HUES64 (cell line): ENCODE results near the gene COL4A2.

Experiments
- H3K27ac ChIP-seq: 2 replicates; pipeline ENCODE4 v1.7.0; 2013; ENCODE audit warnings: low read depth, low read length, inconsistent platforms
- H3K27me3 ChIP-seq: 2 replicates; pipeline ENCODE4 v1.6.1; 2013; ENCODE audit warnings: mild to moderate bottlenecking, low read length; ENCODE audit not compliant: insufficient read depth
- H3K36me3 ChIP-seq: 2 replicates; pipeline ENCODE4 v1.6.1; 2013; ENCODE audit warnings: mild to moderate bottlenecking, low read length; ENCODE audit not compliant: insufficient read depth
- H3K4me1 ChIP-seq: 2 replicates; pipeline ENCODE4 v1.6.1; 2013; ENCODE audit warnings: mild to moderate bottlenecking, low read length, moderate library complexity; ENCODE audit not compliant: insufficient read depth
- H3K4me3 ChIP-seq: 2 replicates; pipeline ENCODE4 v1.5.1; 2013; ENCODE audit warnings: mild to moderate bottlenecking, low read length, moderate library complexity
- H3K9ac ChIP-seq: 2 replicates; pipeline ENCODE4 v1.6.1; 2013; ENCODE audit warnings: mild to moderate bottlenecking, low read depth, low read length
- H3K9me3 ChIP-seq: 2 replicates; pipeline ENCODE4 v1.6.1; 2013; ENCODE audit warnings: low read depth, low read length; ENCODE audit not compliant: insufficient read depth
- WGBS: fragments of 150-250, 120-280 bp; methylation state at CpG from one replicate; pipeline ENCODE4 v1.1.7; 2013; ENCODE audit warnings: missing lambda C conversion rate; 5-methylcytosine and 5-hydroxymethylcytosine counted together

Gene COL4A2

GRCh38 chr13:110440946-110441731, 134.1 kb downstream of the COL4A2 start:
- 94% methylated on average over 17 of the region's 17 CpGs for WGBS
- Histone ChIP-seq H3K36me3 (peaks cover 61% of the 10 kb centered on the region), H3K9me3 (no peaks in the 10 kb centered on the region), H3K27me3 (no peaks in the 10 kb centered on the region), H3K9ac (no peak overlapping the region), H3K4me3 (no peak overlapping the region), H3K27ac (no peak overlapping the region), H3K4me1 (no peaks in the 10 kb centered on the region)

- no peak overlapping the region for H3K4me3 ChIP-seq
- no peaks in the 10 kb centered on the region for H3K27me3 ChIP-seq
- H3K27ac ChIP-seq, result no peak overlapping the region
- peaks cover 59% of the 10 kb centered on the region for H3K36me3 ChIP-seq
- H3K9me3 ChIP-seq, result no peaks in the 10 kb centered on the region
- H3K4me1 ChIP-seq, result peaks cover 10% of the 10 kb centered on the region
- 94% methylated on average over 9 of the region's 10 CpGs for WGBS
- H3K9ac ChIP-seq, result no peak overlapping the region
Observed at GRCh38 chr13:110442930-110443621, 136.0 kb downstream of the COL4A2 start.

GRCh38 chr13:110443622-110444225, 136.6 kb downstream of the COL4A2 start:
- WGBS, result 93% methylated on average over 12 of the region's 12 CpGs
- Histone ChIP-seq H3K9me3 (no peaks in the 10 kb centered on the region), H3K4me3 (no peak overlapping the region), H3K27ac (no peak overlapping the region), H3K4me1 (peaks cover 16% of the 10 kb centered on the region), H3K36me3 (peaks cover 58% of the 10 kb centered on the region), H3K27me3 (no peaks in the 10 kb centered on the region), H3K9ac (no peak overlapping the region)

- Histone ChIP-seq H3K27ac (no peak overlapping the region), H3K9ac (no peak overlapping the region), H3K4me1 (peaks cover 16% of the 10 kb centered on the region)
Observed at GRCh38 chr13:110444226-110444653, 137.2 kb downstream of the COL4A2 start.

GRCh38 chr13:110445183-110445582, 138.1 kb downstream of the COL4A2 start:
- Histone ChIP-seq H3K36me3 (peaks cover 52% of the 10 kb centered on the region), H3K9ac (no peak overlapping the region), H3K27ac (no peak overlapping the region), H3K4me1 (peaks cover 16% of the 10 kb centered on the region), H3K4me3 (no peak overlapping the region), H3K9me3 (no peaks in the 10 kb centered on the region), H3K27me3 (no peaks in the 10 kb centered on the region)
- WGBS, result 95% methylated on average over 7 of the region's 7 CpGs

More at GRCh38 chr13:110444226-110444653, 137.2 kb downstream of the COL4A2 start:
- Histone ChIP-seq H3K9me3 (no peaks in the 10 kb centered on the region), H3K4me3 (no peak overlapping the region), H3K27me3 (no peaks in the 10 kb centered on the region), H3K36me3 (peaks cover 57% of the 10 kb centered on the region)
- 93% methylated on average over 7 of the region's 7 CpGs for WGBS

- WGBS, result 94% methylated on average over 25 of the region's 25 CpGs
- Histone ChIP-seq H3K9ac (no peak overlapping the region), H3K27ac (no peak overlapping the region), H3K4me1 (peaks cover 16% of the 10 kb centered on the region), H3K36me3 (peaks cover 52% of the 10 kb centered on the region), H3K4me3 (no peak overlapping the region), H3K9me3 (no peaks in the 10 kb centered on the region), H3K27me3 (no peaks in the 10 kb centered on the region)
Observed at GRCh38 chr13:110445722-110446574, 138.9 kb downstream of the COL4A2 start.

- 91% methylated on average over 4 of the region's 4 CpGs for WGBS
- Histone ChIP-seq H3K27ac (no peak overlapping the region), H3K27me3 (no peaks in the 10 kb centered on the region), H3K36me3 (peaks cover 47% of the 10 kb centered on the region), H3K9ac (no peak overlapping the region), H3K9me3 (no peaks in the 10 kb centered on the region), H3K4me1 (peaks cover 16% of the 10 kb centered on the region), H3K4me3 (no peak overlapping the region)
Observed at GRCh38 chr13:110446575-110446890, 139.4 kb downstream of the COL4A2 start.

GRCh38 chr13:110447058-110447511, 140.0 kb downstream of the COL4A2 start:
- Histone ChIP-seq H3K36me3 (peaks cover 44% of the 10 kb centered on the region), H3K27ac (no peak overlapping the region), H3K9ac (no peak overlapping the region), H3K4me3 (no peak overlapping the region), H3K9me3 (no peaks in the 10 kb centered on the region), H3K4me1 (peaks cover 16% of the 10 kb centered on the region), H3K27me3 (no peaks in the 10 kb centered on the region)
- WGBS, result 92% methylated on average over 12 of the region's 12 CpGs

GRCh38 chr13:110447801-110448200, 140.7 kb downstream of the COL4A2 start:
- Histone ChIP-seq H3K9ac (no peak overlapping the region), H3K27ac (no peak overlapping the region)
- WGBS, result 91% methylated on average over 9 of the region's 9 CpGs

GRCh38 chr13:110448230-110448629, 141.1 kb downstream of the COL4A2 start:
- H3K27ac ChIP-seq, result no peak overlapping the region
- H3K9me3 ChIP-seq, result no peaks in the 10 kb centered on the region
- WGBS, result 86% methylated on average over 8 of the region's 8 CpGs
- H3K4me1 ChIP-seq, result peaks cover 16% of the 10 kb centered on the region
- H3K4me3 ChIP-seq, result no peak overlapping the region
- peaks cover 43% of the 10 kb centered on the region for H3K36me3 ChIP-seq
- no peak overlapping the region for H3K9ac ChIP-seq
- H3K27me3 ChIP-seq, result no peaks in the 10 kb centered on the region

More at GRCh38 chr13:110447801-110448200, 140.7 kb downstream of the COL4A2 start:
- Histone ChIP-seq H3K4me1 (peaks cover 16% of the 10 kb centered on the region), H3K36me3 (peaks cover 43% of the 10 kb centered on the region), H3K9me3 (no peaks in the 10 kb centered on the region), H3K27me3 (no peaks in the 10 kb centered on the region), H3K4me3 (no peak overlapping the region)
